Esophagus squamous epithelium (tissue), 5 donors: Measurements from ENCODE around the gene ABR. TPM values are rescaled to one million over a fixed set of nuclear protein-coding genes. Genes with fewer than 3 reads are reported as not detected.

Experiments
- DNase-seq: peaks from one replicate; lab custom pipeline; 2025; lab: John Stamatoyannopoulos, UW
- H3K27ac ChIP-seq, 4 donors: fragments of 200-600 bp; sonication (generic); one replicate each; pipeline ENCODE4 v1.5.1; 2016 to 2019; ENCODE audit warnings: mild to moderate bottlenecking in 1 of 4
- H3K27me3 ChIP-seq, 4 donors: fragments of 200-600 bp; sonication (generic); 1 replicate in 3 of 4; 2 replicates in 1 of 4; pipeline versions ENCODE4 v1.5.1 to v1.6.0; 2017 to 2021; ENCODE audit warnings: antibody characterized with exemption in 1 of 4
- H3K36me3 ChIP-seq, 3 donors: fragments of 200-600 bp; sonication (generic); one replicate each; pipeline ENCODE4 v1.5.1; 2016 to 2019
- H3K4me1 ChIP-seq, 3 donors: fragments of 200-600 bp; sonication (generic); one replicate each; pipeline ENCODE4 v1.5.1; 2017 to 2019
- H3K4me3 ChIP-seq, 4 donors: fragments of 200-600 bp; sonication (generic); 1 replicate in 3 of 4; 2 replicates in 1 of 4; pipeline ENCODE4 v1.5.1; 2016 to 2019; ENCODE audit warnings: mild to moderate bottlenecking in 2 of 4, moderate library complexity in 1 of 4
- H3K9me3 ChIP-seq, 3 donors: fragments of 200-600 bp; sonication (generic); one replicate each; pipeline ENCODE4 v1.5.1; 2016 to 2019
- POLR2A ChIP-seq, 4 donors: fragments of 450-650 bp; IDR thresholded peaks; one replicate each; pipeline ENCODE4 v1.6.1; 2017; ENCODE audit warnings: antibody characterized with exemption in 4 of 4, mild to moderate bottlenecking in 4 of 4, moderate library complexity in 3 of 4
- WGBS, 2 donors: methylation state at CpG; one replicate each; pipeline ENCODE4 v1.1.5; 2018; 5-methylcytosine and 5-hydroxymethylcytosine counted together
- intact Hi-C: fragments of 100-400 bp; cut with DNase I; formaldehyde crosslinking; loops from one replicate; pipeline ENCODE4 v1.15.0; 2022
- total RNA-seq, 4 donors: library from RNA; depleted of rRNA; stranded (reverse); fragments of >200 nt; gene quantifications; one replicate each; pipeline ENCODE4 v1.1.0, GENCODE V29; 2016
- TF ChIP-seq, protein P1 (sequence below), 6 experiments: fragments of 450-650 bp in 4 of 6; fragments of 200-600 bp in 2 of 6; sonication (generic) in 2 of 6; IDR thresholded peaks; one replicate each; pipeline ENCODE4 v1.5.1; 2016 to 2019; ENCODE audit warnings: antibody characterized with exemption in 6 of 6, mild to moderate bottlenecking in 4 of 6, moderate library complexity in 4 of 6
- donor health status: DM: yes; HTN: yes; CAD: no.

The ABR gene
- total RNA-seq, 4 donors from 2014 or later, result 62.1 to 248 (median 75.5) TPM

DNA sequence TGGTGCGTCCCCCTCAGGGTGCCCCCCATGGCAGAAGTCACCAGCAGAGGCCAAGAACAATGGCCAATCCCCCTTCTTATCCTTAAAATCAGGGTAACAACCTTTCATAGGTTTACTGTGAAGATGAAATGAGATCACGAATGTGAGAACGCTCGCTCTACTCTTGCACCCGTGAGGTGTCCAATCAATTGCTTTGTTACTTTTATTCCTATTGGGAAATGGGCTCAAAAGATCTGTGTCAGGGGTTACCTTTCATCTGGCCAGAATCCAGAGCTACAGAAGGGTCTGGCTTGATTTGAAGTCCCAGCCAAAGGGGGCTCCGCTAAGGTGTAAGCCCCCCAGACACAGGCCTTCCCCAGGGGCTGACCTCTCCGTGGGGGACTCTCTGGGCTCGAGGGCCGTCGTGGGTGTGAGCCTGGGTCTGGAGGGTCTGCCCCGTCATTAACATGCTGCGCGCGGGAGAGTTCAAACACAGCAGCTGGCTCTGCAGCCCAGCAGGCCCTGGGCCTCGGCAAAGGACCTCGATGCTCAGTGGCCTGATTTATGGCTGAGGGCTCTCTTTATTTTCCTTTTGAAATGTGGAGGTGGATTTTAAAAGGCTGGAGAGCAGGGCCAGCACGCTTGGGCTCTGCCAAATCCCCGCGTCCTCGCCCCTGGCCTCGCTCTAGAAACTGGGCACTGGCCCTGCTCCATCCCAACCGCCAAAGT lies 10.4 kb downstream of the ABR start:
- no peaks in the 10 kb centered on the region for H3K9me3 ChIP-seq
- intact Hi-C loops, result no loop called here
- 83 to 89% methylated on average over 11 to 19 of the region's 22 CpGs for WGBS, 2 donors
- DNase-seq, result no peak
- TF ChIP-seq POLR2A (IDR thresholded peaks at IDR 0.05), result no peak
- TF ChIP-seq, protein P1, sequence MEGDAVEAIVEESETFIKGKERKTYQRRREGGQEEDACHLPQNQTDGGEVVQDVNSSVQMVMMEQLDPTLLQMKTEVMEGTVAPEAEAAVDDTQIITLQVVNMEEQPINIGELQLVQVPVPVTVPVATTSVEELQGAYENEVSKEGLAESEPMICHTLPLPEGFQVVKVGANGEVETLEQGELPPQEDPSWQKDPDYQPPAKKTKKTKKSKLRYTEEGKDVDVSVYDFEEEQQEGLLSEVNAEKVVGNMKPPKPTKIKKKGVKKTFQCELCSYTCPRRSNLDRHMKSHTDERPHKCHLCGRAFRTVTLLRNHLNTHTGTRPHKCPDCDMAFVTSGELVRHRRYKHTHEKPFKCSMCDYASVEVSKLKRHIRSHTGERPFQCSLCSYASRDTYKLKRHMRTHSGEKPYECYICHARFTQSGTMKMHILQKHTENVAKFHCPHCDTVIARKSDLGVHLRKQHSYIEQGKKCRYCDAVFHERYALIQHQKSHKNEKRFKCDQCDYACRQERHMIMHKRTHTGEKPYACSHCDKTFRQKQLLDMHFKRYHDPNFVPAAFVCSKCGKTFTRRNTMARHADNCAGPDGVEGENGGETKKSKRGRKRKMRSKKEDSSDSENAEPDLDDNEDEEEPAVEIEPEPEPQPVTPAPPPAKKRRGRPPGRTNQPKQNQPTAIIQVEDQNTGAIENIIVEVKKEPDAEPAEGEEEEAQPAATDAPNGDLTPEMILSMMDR (IDR thresholded peaks at IDR 0.05), result no peak
- H3K36me3 ChIP-seq, result no peaks in the 10 kb centered on the region
- H3K4me3 ChIP-seq, result no peak overlapping the region
- no peaks in the 10 kb centered on the region for H3K27me3 ChIP-seq
- H3K4me1 ChIP-seq, result peaks cover 3 to 55% (median 3%) of the 10 kb centered on the region in 3 donors
- no peak overlapping the region for H3K27ac ChIP-seq

DNA sequence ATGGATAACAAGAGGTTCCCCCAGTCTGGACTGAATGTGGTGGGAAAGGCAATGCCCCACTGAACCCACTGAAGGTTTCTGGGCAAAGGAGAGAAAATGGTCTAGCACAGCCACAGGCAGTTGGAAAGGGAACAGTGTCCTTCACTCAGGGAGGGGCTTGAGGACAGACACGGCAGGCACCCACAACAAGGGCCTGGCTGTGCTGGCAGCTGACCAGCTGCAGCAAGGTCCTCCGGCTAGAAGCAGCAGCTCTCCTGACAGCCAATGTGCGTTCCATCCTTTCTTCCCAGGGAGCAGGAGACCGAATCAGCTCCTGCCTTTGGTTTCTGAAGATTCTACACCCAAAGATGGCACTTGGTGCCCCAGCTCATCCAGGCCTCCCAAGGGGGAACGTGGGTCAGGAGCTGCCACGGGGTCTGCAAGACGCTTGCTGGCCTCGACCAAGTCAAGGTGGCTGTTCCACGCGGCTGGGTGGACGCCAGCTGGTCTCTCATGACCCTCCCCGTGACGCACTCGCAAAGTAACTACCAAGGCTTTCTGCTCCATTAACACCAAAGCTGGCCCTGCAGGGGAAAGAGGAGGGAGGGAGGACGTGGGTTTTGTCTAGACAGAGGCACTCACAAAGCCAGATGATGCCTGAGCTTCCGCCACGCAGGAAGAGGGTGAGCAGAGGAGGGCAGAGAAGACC lies 11.1 kb downstream of the ABR start:
- 83 to 86% methylated on average over 1 to 17 of the region's 17 CpGs for WGBS, 2 donors
- intact Hi-C loops, result no loop called here
- TF ChIP-seq, protein P1 (IDR thresholded peaks at IDR 0.05), result no peak
- TF ChIP-seq POLR2A (IDR thresholded peaks at IDR 0.05), result no peak
- no peaks in the 10 kb centered on the region for H3K36me3 ChIP-seq
- DNase-seq, result no peak
- no peak overlapping the region for H3K4me3 ChIP-seq
- H3K27me3 ChIP-seq, result no peaks in the 10 kb centered on the region
- H3K27ac ChIP-seq, result no peak overlapping the region
- H3K9me3 ChIP-seq, result no peaks in the 10 kb centered on the region
- H3K4me1 ChIP-seq, result peaks cover 3 to 50% (median 3%) of the 10 kb centered on the region in 3 donors

DNA sequence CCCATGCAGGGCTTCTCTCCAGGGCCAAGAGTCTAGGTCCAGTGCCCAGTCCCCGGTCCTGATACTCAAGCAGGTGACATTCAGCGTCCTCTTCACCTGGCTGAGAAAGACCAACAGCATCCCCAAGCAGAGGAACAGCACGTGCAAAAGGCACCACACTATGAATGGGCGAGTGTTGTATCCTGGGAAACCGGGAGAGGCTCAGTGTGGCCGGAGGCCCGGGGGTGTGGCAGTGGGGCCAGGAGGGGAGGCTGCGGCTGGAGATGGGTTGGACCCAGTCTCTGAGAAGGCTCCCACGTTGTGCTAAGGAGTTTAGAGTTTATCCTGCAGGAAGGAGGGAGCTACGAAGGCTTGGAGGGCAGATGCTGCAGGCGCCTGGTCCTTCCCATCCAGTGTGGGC lies 13.5 kb downstream of the ABR start:
- Histone ChIP-seq H3K27ac (no peak overlapping the region), H3K9me3 (no peaks in the 10 kb centered on the region), H3K4me3 (no peak overlapping the region), H3K27me3 (no peaks in the 10 kb centered on the region), H3K36me3 (no peaks in the 10 kb centered on the region), H3K4me1 (peaks cover 0 to 32% (median 3%) of the 10 kb centered on the region in 3 donors)
- no peak for TF ChIP-seq POLR2A (IDR thresholded peaks at IDR 0.05)
- TF ChIP-seq, protein P1 (IDR thresholded peaks at IDR 0.05), result no peak
- DNase-seq, result no peak
- 76 to 78% methylated on average over 8 to 10 of the region's 11 CpGs for WGBS, 2 donors
- intact Hi-C loops, result no loop called here

DNA sequence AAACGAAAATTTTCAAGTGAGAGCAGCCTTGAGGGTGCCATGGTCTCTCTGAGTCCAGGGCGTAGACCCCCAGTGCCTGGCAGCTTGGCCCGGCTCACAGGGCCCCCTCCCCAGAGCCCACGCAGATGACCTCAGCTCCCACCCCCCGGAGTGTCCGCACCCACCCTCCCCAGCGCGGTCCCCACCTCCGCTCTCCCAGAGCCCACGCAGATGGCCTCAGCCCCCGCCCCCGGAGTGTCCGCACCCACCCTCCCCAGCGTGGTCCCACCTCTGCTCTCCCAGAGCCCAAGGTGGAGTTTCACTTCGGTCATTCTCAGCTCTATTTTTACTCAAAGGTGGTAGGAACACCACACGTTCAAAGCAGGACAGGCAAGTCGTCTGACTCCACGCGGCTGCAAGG lies 13.9 kb downstream of the ABR start:
- H3K27ac ChIP-seq, result no peak overlapping the region
- WGBS, 2 donors, result 90% methylated on average over 8 of the region's 19 CpGs; no CpG with 5 or more reads in 1 of the 2 donors
- DNase-seq, result no peak
- TF ChIP-seq, protein P1 (IDR thresholded peaks at IDR 0.05), result no peak
- TF ChIP-seq POLR2A (IDR thresholded peaks at IDR 0.05), result no peak
- H3K4me3 ChIP-seq, result no peak overlapping the region
- peaks cover 0 to 30% (median 3%) of the 10 kb centered on the region in 3 donors for H3K4me1 ChIP-seq
- H3K36me3 ChIP-seq, result no peaks in the 10 kb centered on the region
- intact Hi-C loops, result no loop called here
- no peaks in the 10 kb centered on the region for H3K9me3 ChIP-seq
- no peaks in the 10 kb centered on the region for H3K27me3 ChIP-seq

DNA sequence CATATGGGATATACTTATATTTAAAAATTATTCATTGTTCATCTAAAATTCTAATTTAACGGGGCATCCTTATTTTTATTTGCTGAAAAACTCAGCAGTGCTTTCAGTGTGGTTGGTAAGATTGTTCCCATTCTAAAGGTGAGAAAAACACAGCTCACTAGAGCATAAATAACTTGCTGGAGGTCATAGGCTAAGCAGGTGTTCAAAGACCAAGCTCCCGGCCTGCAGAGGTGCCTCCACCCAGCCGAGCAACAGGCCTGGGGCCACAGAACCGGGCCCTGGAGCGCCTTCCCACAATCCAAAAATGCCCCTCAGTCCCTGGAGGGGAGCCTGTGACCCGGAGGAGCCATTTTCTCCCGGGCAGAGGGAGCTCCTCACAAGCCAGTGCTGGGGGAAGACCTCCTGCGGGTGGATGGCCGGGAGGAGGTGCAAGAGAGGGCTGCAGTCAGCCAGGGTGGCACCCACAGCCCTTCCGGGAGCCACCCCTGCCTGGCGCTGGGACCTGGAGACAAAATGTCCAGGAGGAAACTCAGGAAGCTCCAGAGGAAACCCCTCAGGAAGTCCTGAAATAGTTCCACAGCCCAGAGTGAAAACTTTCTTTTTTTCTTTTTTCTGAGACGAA lies 14.7 kb downstream of the ABR start:
- no peak for TF ChIP-seq POLR2A (IDR thresholded peaks at IDR 0.05)
- TF ChIP-seq, protein P1 (IDR thresholded peaks at IDR 0.05), result peak in 1 of 6 experiments; percentile 12
- DNase-seq, result no peak
- H3K4me3 ChIP-seq, result no peak overlapping the region
- intact Hi-C loops, result no loop called here
- no peaks in the 10 kb centered on the region for H3K27me3 ChIP-seq
- H3K27ac ChIP-seq, result no peak overlapping the region
- 59 to 69% methylated on average over 6 to 8 of the region's 12 CpGs for WGBS, 2 donors
- peaks cover 0 to 30% (median 3%) of the 10 kb centered on the region in 3 donors for H3K4me1 ChIP-seq
- no peaks in the 10 kb centered on the region for H3K9me3 ChIP-seq
- no peaks in the 10 kb centered on the region for H3K36me3 ChIP-seq
